Stimulated activated naive CD4-positive, alpha-beta T cell treated with Interleukin-2 at 50 U/mL for 16 hours (primary cell): ENCODE data around the gene COIL.

Experiments
- DNase-seq: peaks from one replicate; lab custom pipeline; 2025; lab: John Stamatoyannopoulos, UW

Gene COIL

DNA sequence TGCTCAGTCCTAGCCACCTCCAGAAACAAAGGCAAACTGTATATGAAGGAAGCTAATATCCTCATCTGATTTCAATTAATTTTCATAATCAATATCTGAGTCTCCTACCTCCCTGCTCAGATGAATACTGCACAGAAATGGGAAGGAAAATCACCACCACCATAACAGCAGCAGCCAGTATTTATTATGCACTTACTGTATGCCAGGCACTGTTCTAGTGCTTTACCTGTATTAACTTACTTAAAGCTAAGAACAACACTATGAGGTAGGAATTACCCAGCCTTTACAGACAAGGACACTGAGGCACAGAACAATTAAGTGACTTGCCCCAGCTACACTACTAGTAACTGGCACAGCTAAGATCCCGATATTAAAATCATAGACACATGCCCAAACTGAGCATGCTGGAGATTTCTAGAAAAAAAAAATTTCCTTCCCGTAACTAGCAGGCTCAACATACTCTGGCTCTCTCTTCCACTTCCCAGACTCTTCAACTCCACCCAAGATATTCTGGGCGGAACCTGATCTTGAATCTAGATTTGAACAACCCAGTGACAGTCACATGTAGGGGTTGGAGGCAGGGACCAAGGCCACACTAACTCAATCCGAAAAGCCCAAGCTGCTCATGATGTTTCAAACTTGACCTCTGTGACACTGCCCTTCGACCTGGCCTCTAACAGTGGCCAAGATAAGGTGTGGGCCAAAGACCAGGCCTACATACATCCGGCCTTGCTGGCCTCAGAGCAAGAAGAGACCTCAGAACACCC lies 50.9 kb downstream of the COIL start:
- DNase-seq, result no peak

DNA sequence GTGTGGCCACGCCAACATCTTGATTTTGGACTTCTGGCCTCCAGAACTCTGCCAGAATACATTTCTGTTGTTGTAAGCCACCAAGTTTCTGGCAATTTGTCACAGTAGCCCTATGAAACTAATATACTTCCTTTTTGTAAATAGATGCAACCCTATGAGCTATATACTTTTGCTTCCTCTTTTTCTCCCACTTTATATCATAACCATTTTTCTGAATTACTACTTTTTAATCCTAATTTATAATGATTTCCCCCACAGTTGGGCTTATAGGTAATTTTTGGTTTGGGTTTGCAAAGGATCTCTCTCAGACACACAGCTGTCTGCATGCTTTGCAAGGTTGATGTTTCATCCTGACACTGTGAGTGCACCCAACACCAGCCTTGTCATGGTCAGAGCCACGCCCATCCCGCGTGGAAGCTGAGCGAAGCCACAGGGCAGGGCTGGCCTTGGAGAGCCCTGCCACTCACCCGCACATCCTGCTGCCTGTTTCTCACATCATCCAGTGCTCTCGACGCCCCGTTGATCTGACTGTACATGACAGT lies 52.8 kb downstream of the COIL start:
- peak; percentile 22 for DNase-seq

DNA sequence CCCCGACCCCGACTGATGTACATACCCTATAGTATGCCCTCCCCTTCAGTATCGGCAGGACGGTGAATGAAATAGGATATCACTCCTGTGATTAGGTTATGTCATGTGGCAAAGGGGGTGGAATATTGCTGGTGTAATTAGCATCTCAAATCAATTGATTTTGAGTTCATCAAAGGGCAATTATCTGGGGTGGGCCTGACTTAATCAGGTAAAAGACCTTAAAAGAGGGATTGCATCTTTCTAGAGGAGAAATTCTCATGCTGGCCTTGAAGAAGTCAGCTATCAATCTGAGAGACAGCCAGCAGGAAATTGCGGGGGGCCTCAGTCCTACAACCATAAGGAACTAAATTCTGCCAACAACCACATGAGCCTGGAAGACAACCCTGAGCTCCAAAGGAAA lies 57.3 kb downstream of the COIL start:
- no peak for DNase-seq

DNA sequence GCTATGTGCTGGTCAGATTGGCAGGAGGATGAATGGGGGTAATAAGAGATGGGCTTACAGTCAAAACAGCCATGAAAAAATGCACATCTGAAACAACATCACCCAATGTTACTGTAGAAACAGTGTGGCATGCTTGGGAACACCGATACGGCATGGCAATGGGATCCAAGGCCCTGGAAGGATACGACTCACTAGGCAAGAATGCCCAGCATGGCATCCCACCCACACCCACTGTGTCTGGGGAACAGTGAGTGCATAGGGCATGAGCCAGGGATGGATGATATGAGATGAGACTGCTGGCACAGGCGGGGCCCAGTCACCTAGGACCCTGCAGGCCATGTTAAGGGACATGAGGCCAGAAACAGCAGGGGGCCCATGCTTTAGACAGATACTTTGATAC lies 58.5 kb downstream of the COIL start:
- no peak for DNase-seq

DNA sequence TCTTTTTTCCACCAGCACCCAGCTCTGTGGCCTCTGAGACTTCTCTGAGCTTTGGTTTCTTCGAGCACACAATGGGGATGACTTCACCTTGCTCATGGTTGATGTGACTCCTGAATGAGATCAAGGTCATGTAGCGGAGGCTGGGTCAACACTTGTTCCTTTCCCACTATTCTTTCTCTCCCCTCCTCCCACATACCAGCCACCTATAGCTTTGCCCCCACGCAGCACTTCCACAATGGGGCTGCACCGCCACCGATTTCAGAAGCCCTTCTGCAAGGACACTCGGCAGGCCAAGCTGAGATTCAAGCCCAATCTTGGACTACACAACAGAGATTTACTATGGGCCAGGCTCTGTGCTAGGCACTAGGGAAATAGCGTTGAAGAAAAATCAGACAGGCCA lies 61.4 kb downstream of the COIL start:
- DNase-seq, result no peak

DNA sequence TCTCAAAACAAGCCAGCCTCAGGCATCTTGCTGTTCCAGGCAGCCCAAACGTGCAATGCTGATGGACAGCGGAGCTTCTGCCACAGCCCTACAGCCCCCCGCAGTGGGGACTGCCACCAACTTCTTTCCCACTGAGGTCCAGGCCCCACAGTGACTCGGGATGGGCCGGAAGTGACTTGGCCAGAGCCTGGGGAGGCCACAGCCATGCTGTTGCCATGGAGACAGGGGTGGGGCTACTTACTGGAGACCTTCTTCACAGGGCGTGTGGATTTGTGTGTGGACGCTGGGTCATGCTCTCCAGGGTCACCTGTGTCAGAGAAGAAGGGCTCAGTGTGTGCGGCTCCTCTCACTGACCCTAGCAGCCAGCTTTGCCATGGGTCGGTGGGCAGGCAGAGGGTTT lies 62.0 kb downstream of the COIL start:
- no peak for DNase-seq

DNA sequence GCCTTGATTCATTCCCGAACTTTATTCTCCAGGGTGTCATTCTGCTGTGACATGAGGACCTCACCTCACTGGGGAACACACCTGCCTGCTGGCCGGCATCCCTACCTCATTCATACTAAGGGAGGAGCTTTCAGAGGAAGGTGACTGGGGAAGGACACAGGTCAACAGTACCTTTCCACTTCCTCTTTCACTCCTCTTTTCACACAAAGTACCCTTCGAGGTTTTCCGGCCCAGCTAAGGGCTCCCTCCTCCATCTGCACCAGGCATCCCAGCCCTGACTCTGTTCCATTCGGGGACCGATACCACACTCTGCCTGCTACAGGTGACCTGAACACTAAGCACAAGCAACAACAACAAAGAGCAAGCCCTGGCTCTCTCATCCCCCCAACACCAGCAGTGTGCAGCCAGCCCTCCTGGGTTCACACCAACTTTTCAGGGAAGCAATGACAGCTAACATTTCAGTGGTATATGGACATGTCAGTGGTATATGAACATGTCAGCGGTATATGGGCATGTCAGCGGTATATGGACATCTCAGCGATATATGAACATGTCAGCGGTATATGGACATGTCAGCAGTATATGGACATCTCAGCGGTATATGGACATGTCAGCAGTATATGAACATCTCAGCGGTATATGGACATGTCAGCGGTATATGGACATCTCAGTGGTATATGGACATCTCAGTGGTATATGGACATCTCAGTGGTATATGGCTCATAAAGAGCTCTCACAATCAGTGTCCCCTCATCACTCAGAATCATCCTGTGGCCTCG lies 63.0 kb downstream of the COIL start:
- DNase-seq, result no peak

DNA sequence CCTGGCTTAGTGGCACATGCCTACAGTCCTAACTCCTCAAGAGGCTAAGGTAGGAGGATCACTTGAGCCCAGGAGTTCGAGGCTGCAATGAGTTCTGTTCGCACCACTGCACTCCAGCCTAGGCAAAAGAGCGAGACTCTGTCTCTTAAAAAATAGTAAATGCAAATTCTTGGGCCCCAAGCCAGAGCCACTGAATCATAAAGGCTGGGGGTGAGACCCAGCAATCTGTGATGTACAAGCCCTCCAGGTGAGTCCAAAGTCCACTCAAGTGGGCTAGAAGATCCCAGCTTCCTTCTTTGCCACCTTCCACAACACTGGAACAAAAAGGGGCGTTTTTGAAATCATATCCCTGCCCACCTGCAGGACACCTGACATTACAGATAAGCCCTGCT lies 63.9 kb downstream of the COIL start:
- DNase-seq, result no peak

DNA sequence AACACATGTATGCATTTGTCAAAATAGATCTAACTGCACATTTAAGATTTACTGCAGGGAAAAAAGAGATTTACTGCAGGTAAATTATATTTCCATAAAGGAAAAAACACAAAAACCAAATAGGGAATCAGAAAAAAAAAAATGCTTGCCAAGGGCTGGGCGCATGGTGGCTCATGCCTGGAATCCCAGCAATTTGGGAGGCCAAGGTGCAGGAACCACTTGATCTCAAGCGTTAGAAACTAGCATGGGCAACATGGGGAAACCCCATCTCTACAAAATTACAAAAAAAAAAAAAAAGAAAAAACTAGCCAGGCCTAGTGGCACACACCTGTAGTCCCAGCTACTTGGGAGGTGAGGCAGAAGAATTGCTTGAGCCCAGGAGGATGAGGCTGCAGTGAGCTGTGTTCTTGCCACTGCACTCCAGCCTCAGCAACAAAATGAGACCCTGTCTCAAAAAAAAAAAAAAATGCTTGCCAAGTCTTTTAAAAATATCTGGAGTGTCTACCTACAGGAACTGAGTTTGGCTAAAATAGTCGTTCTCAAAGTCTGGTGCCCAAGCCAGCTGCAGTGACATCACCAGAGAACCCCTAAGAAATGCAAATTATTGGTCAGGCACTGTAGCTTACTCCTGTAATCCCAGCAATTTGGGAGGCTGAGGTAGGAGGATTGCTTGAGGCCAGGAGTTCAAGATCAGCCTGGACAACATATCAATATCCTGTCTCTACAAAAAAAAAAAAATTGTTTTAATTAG lies 64.5 kb downstream of the COIL start:
- DNase-seq, result no peak

DNA sequence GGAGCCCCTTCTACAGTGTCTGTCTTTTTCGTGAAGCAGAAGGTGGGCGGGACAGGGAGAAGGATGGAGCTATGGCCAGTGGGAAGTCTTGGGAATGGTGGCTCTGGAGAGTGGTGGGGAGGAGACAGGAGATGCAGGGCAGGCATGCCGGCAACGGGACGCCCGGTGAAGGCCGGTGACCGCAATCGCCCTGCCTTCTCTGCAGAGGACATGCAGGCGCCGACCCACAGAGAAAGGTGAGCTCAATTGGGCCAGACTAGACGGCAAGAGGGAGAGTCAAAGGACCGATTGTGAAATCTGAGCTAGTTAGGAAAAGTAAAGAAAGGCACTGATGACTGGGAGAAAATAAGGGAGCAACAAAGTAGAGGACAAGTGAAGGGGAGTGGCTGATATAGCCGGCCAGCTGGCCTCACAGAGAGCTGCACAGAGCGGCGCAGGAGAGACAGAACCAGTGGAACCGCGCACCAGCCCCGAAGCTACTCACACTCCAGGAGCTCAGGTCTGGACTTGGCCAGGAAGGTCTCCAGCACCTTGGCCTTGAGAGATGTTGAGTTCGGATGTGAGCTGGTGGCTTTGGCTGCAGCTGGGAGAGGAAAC lies 65.9 kb downstream of the COIL start:
- no peak for DNase-seq

DNA sequence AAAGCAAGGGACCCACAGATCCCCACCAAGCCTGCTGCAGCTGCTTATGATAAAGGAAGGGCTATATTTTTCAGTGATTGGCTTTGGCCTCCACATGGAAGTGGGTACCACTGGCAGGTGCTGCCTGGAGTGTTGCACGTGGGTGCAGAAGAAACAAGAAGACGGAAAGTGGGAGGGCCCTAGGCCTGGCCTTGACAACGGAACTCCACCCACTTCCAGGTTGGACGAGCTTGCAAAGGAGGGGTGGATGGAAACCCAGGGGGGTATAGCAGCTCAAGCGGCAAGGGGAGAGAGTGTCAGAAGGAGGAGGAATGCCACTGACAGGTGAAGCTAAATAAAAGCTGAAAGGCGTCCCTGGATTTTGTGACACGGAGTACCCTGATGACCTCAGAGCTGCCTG lies 67.3 kb downstream of the COIL start:
- DNase-seq, result no peak

DNA sequence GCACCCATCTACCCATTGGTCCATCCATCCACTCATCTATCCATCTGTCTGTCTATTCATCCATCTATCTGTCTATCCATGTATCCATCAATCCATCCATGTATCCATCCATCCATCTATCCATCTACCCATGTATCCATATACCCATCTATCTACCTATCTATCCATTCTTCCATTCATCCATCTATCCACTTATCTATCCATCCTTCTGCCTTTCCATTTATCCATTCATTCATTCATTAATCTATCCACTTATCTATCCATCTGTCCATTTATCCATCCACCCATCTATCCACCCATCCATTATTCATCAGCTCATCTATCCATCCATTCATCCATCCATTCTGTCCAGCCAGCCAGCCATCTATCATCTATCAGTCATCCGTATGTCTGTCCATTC lies 68.5 kb downstream of the COIL start:
- no peak for DNase-seq

DNA sequence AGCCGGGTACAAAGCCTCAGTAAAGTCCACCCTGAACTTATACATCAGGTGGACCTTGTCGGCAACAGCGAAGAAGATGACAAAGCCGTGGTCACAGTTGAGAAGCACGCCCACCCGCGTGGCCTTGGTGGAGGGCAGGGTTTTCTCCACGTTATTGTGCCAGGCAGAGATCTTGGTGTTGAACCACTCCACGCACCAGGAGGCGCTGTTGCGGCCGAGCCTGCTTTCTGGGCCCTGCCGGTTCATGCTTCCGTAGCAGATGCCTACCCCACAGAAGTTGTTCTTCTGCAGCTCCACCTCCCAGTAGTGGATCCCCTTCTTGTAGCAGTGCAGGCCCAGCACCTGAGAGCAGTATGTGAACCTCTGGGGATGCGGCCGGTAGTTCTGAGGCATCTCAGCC lies 69.1 kb downstream of the COIL start:
- peak; percentile 10 for DNase-seq

DNA sequence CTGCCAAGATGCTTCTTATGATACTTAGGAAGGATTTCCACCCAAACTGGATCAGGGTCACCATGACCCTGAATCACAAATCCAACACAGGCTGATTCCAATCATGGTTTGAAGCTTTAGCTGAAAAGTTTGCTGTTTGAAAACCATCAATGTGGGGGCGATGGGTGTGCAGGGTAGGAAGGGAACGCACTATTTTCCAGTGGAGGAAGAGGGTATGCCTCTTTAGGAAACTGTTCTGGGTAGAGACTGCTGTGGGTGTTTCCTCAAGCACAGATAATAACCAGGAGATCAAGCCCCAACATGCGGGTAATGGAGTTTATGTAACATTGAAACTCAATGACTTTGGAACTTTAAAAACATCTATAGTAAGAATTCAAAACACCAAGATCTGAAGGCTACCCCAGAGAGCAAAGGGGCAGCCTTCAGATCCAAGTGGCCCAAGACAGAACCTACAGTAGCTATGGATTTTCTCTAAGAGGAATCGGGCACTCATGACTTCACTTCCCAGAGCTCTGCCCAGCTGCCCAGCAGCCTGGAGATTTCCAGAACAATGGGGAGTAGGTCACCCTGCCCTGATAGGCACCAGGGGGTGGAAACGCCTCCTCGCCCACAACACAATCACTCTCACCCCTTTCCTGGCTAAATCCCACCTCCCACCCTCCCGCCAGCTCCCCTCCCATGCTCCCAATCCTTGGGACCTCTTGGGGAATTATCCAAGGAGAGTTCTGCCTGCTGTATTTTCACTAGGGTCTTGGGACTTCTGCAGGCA lies 69.8 kb downstream of the COIL start:
- DNase-seq, result no peak

DNA sequence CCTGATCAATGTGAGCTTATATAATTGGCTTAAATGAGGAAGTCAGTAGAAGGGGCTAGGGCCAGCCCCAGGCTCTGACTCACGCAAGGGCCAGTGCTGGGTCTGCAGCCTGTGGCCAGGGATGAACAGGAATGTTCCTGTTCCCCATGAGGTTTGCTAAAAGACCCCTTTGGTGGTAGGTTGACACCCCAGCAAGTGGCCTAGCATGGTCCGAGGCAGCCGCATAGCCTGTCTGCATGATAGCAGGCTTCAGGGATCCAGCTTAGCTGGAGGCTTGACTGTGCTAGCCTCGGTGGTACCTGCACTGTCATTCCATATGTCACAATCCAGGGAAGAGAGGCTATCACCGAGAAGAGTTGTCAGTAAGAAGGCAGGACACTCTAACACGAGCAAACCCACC lies 70.5 kb downstream of the COIL start:
- no peak for DNase-seq
